CD4-positive, alpha-beta T cell treated with Interleukin-12 subunit alpha and Interleukin-12 subunit beta, for 1 hour (primary cell): Measurements from ENCODE around the gene NUAK2.
"Not testable (repeated sequence)": the region's sequence is repeated elsewhere in the genome, so short reads cannot be mapped to it uniquely, and the experiment has no call there.

Experiments used
- DNase-seq: peaks from one replicate; pipeline ENCODE4 v3.0.0-alpha.2; 2020

Gene NUAK2

DNA sequence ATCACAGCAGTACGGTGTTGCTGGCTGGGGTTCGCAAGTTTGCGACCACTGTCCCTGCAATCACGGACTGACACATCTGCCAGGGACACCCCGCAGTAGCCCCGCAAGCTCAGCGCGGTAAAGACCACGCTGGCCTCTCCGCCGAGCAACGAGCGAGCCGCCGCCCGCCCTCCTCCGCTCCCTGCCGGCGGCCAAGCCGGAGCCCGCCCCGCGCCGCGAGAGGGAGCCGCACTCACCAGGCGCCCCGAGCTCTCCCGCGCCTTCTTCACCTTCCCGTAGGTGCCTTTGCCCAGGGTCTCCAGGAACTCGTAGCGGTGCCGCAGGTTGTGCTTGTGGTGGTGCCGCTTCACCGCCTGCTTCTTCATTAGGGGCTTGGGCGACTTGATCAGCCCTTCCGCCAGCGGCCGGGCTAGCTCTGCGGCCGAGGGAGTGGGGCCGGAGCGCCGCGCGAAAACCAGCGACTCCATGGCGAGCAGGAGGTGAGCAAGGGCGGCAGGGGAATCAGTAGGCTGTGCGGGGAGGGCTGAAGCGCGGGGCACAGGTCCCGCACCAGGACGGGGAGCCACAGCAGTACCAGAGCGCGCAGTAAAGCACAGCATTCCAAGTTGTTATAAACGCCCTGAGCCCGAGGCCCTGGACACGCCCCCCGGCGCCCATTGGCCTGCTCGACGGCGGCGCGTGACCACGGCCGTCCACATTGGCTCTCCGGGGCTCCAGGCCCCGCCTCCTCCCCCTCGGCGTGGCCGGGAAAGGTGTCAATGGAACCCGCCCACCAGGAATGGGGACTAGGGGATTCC lies at the start of gene NUAK2:
Gene NUAK2, minus strand, starts transcription at position 584 of the 797 bp plus-strand sequence. Its CDS starts 117 bp downstream, at position 467.
- peak; percentile 88 for DNase-seq

GRCh38 chr1:205370780-205371179 lies 49.2 kb upstream of the NUAK2 start:
- DNase-seq: no peak

DNA sequence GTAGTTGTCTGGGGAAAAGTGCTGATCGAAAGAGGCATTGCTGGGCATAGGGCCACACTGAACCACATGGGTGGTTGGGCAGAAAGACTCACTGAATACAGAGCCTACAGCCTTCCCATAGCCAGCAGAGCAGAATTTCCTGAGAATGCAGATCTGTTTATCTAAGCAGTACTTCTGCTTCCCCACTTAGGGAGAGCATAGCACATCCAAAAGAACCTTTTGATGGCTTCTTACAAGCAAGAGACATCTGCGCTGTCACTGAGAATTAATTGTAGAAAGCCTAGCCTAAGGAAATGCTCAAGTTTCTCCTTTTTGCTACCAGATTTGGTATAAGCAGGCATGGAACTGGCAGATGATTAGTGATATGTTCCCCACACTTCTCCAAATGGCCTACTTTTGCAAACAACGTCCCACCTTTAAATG lies 48.2 kb upstream of the NUAK2 start:
- no peak for DNase-seq

DNA sequence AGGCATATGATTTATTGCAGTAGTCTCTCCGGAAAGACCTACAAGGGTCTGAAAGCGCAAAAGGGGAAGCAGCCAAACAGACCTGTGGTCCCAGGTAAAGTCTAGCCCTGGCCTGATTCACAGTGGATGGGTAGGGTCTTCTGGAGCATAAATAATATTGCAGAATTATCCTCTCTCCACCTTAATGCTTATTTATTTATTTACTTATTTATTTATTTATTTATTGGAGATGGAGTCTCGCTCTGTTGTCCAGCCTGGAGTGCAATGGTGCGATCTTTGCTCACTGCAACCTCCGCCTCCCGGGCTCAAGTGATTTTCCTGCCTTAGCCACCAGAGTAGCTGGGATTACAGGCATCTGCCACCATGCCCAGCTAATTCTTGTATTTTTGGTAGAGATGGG lies 46.9 kb upstream of the NUAK2 start:
- DNase-seq: no peak

DNA sequence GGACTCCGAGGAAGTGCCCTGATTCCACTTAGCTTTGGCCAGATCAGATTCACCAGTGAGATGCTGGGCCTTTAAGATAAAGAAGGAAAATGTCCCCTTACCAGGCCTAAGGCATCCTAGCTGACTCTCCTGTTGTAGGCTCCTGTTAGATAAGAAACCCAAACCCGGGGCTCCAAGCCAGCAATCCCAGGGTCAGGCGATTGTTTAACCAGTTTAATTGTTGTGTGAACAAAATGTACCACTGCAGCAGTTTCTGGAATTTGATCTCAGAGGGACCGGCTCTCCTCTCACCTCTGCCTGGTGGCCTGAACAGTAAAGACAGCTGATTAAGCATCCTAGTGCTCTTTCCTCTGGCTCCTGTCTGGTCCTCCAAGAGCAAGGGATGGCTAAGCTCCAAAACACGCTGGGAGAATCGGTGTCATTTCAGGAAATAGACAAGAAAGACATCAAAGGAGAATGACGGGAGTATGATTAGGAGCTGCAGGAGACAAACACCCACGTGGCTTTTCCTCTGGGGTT lies 44.5 kb upstream of the NUAK2 start:
- DNase-seq: no peak

DNA sequence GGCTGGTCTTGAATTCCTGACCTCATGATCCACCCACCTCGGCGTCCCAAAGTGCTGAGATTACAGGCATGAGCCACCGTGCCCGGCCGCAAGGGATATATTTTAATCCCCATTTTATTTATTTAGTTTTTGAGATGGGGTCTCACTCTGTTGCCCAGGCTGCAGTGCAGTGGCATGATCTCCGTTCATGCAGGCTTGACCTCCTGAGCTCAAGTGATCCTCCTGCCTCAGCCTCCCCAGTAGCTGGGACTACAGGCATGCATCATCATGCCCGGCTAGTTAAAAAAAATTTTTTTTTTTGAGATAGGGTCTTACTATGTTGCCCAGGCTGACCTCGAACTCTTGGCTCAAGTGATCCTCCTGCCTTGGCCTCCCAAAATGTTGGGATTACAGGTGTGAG lies 43.5 kb upstream of the NUAK2 start:
- DNase-seq: not testable (repeated sequence)

GRCh38 chr1:205360891-205361290 lies 39.3 kb upstream of the NUAK2 start:
- no peak for DNase-seq

- DNase-seq: no peak
Observed at GRCh38 chr1:205359771-205360565, 38.4 kb upstream of the NUAK2 start.

- DNase-seq: no peak
Observed at GRCh38 chr1:205358579-205358978, 37.0 kb upstream of the NUAK2 start.

GRCh38 chr1:205357567-205357966 lies 36.0 kb upstream of the NUAK2 start:
- no peak for DNase-seq

- DNase-seq: no peak
Observed at GRCh38 chr1:205356440-205357139, 35.0 kb upstream of the NUAK2 start, which contains the start of gene KLHDC8A. Gene KLHDC8A, minus strand, starts transcription at chr1:205356922. Its CDS starts 13,318 bp downstream, at chr1:205343604.

DNA sequence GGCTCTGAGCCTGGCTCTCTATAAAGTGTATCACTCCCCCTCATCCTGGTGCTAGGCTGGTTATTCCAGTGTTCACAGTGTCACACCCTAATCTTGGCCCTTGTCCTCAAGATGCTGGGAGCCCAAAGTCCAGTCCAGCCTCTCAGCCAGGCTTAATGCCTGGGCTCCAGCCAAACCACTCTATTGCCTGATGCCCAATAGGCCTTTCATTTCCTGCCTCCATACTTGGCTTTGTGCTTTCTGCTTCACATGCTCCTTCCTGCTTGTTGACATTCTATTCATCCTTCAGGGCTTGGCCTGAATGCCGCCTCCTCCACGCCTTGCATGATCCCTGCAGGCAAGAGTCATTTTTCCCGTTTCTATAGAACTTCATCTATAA lies 33.5 kb upstream of the NUAK2 start:
- DNase-seq: no peak

- peak; percentile 69 for DNase-seq
Observed at GRCh38 chr1:205354259-205355074, 32.9 kb upstream of the NUAK2 start.

- DNase-seq: no peak
Observed at GRCh38 chr1:205353612-205354011, 32.1 kb upstream of the NUAK2 start.

GRCh38 chr1:205353191-205353590 lies 31.6 kb upstream of the NUAK2 start:
- DNase-seq: no peak

- DNase-seq: no peak
Observed at GRCh38 chr1:205351984-205352713, 30.6 kb upstream of the NUAK2 start.

- no peak for DNase-seq
Observed at GRCh38 chr1:205350691-205351141, 29.2 kb upstream of the NUAK2 start.

GRCh38 chr1:205350124-205350523 lies 28.6 kb upstream of the NUAK2 start:
- no peak for DNase-seq

DNA sequence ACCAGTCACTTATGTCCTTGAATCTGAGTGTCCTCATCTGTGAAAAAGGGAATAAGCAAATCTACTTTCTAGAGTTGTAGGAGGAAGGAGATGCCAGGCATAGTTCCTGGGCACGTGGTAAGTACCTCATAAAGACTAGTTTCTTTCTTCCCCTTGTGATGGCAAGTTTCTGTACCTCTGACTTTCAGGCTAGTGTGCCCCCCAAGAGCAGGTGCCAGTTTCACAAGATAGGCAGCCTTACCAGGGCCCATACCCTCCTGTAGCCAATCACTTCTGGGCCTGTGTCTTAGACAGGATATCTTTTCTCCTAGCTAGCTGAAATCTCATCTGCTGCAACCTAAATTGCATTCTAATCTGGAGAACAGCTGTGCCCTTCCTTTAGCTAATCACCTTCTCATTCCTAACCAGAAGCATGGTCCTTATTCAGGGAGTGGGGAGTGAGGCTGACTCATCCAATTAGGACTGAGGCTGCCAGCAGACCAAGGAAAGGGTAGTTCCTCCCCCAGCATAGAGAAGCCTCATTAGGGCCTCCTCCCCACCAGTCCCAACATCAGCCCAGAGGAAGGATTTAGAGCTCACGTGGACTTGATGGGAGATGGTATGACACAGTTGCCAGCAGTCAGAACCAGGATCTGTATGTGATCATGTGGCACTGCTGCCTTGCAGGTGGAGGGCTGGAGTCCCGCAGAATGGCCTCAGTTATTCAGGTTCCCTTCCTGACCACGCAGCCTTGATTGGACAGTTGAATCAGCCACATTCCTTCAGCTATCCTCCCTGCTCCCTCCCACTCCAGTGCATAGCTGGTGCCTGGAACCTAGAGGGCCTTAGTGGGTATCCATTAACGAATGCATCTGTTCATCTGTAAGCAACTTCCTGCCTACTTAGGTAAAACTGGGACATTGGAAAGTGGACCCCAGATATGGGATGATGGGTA lies 27.3 kb upstream of the NUAK2 start:
- no peak for DNase-seq

- no peak for DNase-seq
Observed at GRCh38 chr1:205346956-205347574, 25.5 kb upstream of the NUAK2 start.
